ENCODE data around the gene PRR32.
"Not testable (repeated sequence)": the region's sequence is repeated elsewhere in the genome, so short reads cannot be mapped to it uniquely, and the experiment has no call there.

PRR32 gene, protein sequence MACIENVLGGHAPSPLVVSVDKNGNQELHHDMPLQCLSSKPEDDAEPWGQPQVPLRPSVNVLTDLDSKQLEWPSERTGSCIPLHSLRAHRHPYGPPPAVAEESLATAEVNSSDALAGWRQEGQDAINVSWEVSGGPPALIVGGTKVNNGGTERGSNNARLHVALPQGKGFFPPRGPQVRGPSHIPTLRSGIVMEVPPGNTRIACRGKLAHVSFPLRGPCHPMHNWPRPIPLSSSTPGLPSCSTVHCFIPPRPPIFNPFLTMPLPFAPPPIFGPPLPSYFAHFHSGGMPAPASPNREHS

DNA sequence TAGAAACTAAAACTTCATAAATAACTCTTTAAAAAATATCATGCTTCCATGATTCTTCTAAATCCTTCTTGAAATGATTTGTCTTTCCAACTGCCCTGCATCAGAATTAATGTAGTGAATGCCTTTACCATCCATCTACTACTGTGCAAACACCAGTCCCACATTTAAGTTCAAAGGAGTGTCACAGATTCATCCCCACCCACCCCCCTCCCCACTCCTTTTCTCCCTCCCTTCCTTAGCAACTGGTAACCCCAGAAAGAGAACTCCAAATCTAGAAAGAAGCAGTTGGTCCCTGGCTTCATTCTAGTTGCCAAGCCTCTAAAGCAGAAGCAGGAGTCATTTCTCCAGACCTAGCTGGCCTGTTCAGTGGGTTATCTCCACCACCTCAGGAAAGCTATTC, at the start of gene PRR32:
TSS of gene PRR32 (plus strand) at position 301 of the 400 bp plus-strand sequence. CDS start 115 bp downstream, outside the sequence.
- intact Hi-C loops (cut with DNase I), result no loop called here
- DNase-seq, result no peak

DNA sequence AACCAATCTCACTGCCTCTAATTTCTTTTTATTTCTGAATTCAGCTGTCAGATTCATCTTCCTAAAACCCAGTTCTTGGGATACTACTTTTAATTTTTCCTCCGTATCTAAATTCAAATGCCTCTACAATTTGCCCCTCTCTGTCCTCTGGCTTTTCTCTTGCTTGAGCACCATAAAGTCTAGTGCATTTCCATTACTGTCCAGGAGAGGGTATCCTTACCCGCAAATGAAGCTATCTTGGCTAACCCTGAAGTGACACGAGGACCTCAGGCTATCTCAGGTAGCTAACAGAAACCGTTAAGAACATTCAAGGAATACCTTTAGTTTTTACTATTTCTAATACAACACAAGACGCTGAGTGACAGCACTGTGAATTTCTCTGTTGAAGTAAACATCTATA, 49.4 kb upstream of the PRR32 start:
- intact Hi-C loops (cut with DNase I), result no loop called here
- DNase-seq, result peak in 11 of 42 donors; percentile 2 to 46 (median 13)

GRCh38 chrX:126785539-126785938, 34.0 kb upstream of the PRR32 start:
- no peak for DNase-seq
- intact Hi-C loops (cut with DNase I), result no loop called here

DNA sequence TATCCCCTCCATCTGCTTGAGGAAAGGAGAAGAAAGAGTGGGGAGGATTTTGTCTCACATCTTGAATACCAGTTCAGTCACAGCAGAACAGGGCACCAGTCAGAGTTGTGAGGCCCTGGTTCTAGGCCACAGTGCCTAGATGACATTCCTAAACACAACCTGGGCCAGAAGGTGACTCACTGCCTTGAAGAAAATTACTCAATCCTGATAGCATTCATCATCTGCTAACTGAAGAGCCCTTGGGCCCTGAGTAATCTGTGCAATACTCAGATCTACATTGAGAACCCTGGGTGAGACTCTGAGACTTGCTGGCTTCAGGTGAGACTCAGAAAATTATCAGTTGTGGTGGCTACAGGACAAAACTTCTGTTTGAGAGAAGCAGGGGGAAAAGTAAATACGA, 20.5 kb upstream of the PRR32 start:
- DNase-seq, result no peak
- intact Hi-C loops (cut with DNase I), result no loop called here

GRCh38 chrX:126806784-126807183, 12.7 kb upstream of the PRR32 start:
- DNase-seq; intact Hi-C loops (cut with DNase I): not testable (repeated sequence)

GRCh38 chrX:126815806-126816205, 3.7 kb upstream of the PRR32 start:
- no peak for DNase-seq
- intact Hi-C loops (cut with DNase I), result no loop called here

GRCh38 chrX:126820700-126821420, 1.3 kb downstream of the PRR32 start:
- intact Hi-C loops (cut with DNase I), result no loop called here
- DNase-seq, result no peak

- no peak for DNase-seq
- intact Hi-C loops (cut with DNase I), result no loop called here
Observed at GRCh38 chrX:126824338-126825007, 4.9 kb downstream of the PRR32 start.

- intact Hi-C loops (cut with DNase I), result no loop called here
- no peak for DNase-seq
Observed at GRCh38 chrX:126825566-126826193, 6.2 kb downstream of the PRR32 start.

DNA sequence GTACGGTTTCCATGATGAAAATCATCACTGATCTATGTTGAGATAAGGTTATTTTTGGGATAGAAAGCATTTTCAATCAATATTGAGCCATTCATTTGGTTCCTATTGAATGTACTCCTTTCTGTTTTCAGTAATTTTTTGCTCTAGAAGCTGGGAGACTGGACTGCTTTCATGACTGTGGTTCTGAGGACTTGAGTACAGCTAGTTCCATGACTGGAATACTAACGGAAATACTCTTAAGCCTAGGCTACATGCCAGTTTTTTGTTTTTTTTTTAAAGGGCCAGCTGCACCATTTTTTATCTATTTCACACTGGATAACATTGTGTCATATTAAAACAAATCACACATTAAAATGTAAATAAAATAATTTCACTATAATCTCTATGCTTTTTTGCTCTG, 16.7 kb downstream of the PRR32 start:
- intact Hi-C loops (cut with DNase I), result no loop called here
- no peak for DNase-seq

- no peak for DNase-seq
- intact Hi-C loops (cut with DNase I), result no loop called here
Observed at GRCh38 chrX:126847143-126847542, 27.6 kb downstream of the PRR32 start.

- intact Hi-C loops (cut with DNase I), result no loop called here
- no peak for DNase-seq
Observed at GRCh38 chrX:126855839-126856524, 36.5 kb downstream of the PRR32 start.
